NCI-H1105 (cell line): ENCODE results near the gene RARRES1.
A peak's percentile ranks its signal among the peaks of the same experiment; 100 is the strongest.

ENCODE experiments used
- DNase-seq: peaks from one replicate; lab custom pipeline; 2025; lab: John Stamatoyannopoulos, UW

The RARRES1 gene

GRCh38 chr3:158735296-158736033 is 3.2 kb upstream of the RARRES1 start:
- no peak for DNase-seq

GRCh38 chr3:158733656-158734055 is 1.4 kb upstream of the RARRES1 start:
- no peak for DNase-seq

- no peak for DNase-seq
These were observed 571 bp upstream of the RARRES1 start for GRCh38 chr3:158732856-158733200.

GRCh38 chr3:158731486-158731885 is 771 bp downstream of the RARRES1 start:
- DNase-seq, result no peak

DNA sequence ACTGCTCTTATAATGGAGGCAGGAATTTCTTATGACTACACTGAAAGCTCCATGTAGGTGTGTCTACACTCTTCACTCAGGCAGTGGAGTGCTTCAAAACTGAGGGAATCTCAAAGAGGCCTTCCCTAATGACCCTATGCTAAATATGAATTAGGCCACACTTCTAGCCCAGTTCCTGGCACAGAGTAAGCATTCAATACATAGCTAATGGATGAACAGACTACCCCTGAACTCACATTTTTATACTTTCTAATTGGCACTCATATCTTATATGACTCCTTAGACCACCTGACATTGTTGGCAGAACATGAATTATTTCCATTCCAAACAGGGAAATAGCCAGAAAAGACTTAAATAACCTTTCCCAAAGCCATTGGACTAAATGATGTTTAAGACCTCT is 3.4 kb downstream of the RARRES1 start:
- DNase-seq, result no peak

DNA sequence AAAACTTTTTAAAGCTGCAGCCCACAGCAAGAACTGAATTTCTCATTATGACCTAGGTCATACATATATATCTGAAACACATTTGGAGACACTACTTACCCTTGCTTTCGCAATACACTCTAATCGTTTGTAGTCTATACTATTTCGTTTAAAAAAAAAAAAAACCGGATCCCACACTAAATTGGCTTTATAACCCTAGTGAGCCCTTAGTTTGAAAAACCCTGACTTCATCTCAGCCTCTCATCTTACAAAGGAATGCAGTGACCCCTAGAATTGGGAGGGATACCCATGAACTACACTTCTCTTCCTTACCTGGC is 4.2 kb downstream of the RARRES1 start:
- no peak for DNase-seq

GRCh38 chr3:158727206-158728060 is 4.8 kb downstream of the RARRES1 start:
- DNase-seq, result peak; percentile 71

GRCh38 chr3:158725348-158726011 is 6.8 kb downstream of the RARRES1 start:
- no peak for DNase-seq

DNA sequence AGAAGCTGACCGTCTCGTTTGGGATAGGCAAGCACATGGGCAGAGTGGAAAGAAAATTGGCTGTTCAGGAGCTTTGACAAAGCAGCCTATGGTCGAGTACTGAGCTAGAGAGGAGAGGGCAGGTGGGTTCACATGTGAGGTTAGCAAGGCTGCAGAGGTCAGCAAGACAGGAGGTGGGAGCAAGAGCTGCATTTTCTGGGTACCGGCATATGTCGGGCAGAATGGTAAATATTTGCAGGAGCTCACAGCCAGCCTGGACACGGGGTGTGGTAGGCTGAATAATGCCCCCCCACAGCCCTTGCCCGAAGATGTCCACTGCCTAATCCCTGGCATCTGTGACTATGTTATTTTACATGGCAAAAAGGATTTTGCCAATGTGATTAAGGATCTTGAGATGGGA is 8.3 kb downstream of the RARRES1 start:
- DNase-seq, result no peak

GRCh38 chr3:158722108-158722507 is 10.1 kb downstream of the RARRES1 start:
- DNase-seq, result no peak

- no peak for DNase-seq
These were observed 13.6 kb downstream of the RARRES1 start for GRCh38 chr3:158718490-158719170.

DNA sequence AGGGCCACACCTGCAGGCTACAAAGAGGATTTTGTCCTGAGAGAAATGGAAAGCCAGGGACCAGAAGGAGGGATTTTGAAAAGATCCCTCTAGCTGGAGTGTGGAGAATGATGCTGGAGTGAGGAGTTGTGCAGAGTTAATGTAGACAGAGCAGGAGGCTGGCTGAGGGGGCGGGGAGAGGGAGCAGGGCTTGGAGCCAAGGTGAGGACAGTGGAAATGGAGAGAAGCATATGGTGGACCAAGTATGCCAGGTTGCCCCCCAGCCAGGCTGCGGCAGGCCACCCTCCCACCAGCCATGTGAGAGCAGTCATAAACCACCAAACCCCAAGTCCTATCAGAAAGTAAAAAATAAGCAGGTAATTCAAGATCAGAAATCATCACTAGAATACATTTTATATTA is 14.7 kb downstream of the RARRES1 start:
- no peak for DNase-seq

DNA sequence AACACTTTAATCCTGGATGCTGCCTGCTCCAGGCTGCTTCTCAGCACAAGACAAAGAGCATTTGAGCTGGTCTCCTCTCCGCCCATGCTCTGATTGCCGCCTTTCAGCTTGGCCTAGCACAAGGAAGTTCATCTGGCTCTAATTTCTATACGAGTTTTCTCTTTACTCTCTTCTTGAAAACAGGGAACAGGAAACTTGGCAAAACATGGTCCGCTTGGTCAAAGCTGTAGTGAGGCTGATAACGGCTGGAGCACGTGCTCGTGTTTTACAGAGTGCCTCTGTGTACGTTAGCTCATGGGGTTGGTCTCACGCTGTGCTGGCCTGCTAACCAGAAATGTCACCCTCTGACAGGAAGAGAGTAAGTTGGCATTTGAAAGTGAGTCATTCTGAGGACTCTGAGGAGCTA is 19.2 kb downstream of the RARRES1 start:
- DNase-seq, result no peak

DNA sequence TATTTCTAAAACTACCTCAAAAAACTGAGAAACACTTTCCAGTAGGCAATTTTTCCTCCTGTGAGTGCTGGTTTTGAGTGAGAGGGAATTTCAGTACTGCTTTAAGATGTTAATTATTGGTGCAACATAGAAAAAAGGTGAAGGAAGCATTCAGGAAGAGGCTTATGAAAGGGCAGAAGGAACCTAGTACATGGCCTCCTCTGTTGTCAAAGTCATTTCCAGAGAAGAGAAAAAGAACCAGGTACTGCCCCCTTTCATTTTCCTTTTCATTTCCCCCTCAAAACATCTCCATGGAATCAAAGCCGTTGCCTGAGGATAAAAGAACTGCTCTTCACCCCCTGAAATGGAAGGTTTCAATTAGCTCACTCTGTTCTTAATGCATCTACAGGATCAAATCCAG is 19.8 kb downstream of the RARRES1 start:
- DNase-seq, result no peak

DNA sequence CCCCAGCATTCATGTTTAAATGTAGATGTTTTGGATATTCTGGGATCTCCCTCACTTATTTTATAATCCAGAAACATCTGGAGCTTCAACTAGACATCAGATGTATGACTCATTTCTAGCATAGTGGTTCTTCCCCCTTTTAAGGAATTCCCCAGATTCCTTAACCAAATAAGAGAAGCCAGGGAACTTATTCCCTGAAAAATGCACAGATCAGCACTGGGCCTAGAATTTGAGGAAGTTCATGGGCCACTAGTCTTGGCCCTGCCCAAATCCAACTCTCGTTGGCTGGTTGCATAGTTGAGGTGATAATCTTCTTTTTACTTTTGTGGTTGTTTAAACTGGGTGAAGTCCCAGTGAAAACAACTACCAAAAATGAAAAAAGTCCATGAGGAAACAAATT is 20.4 kb downstream of the RARRES1 start:
- no peak for DNase-seq

DNA sequence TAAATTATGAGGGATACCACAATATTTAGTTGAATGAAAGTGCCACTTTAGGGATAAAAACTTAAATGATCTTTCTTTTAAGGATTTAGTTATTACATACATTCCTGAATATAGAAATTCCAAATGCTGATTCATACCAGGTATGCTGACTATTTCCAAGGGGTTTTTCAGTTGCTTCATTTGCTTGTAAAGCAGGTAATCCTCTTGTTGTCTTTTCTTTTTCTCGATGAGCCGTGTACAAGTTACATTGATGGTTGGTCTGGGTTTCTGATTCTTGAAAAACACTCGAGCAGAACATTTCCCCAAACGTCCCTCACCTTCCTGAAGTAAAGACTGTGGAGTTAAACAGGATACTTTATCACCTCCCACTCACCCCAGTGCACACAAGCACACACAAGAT is 21.7 kb downstream of the RARRES1 start:
- no peak for DNase-seq

DNA sequence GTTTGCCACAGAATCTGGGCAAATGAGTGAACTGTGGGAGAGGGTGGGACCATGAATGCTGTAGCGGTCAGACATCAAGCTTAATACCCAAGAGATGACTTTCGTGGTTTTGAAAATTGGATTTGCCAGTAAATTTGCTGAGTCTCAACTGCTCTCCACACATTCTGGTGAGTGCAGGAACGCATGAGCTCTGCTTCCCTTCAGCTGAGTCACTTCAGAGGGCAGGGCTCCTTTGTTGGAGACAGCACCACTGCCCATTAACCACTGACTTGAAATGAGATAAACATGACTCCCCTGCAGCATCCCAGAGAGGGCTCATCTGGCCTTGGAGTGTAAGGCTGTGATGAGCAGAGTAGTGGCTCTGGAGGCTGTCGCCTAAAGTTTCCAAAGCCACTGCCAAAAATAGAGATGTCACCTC is 22.6 kb downstream of the RARRES1 start:
- no peak for DNase-seq

DNA sequence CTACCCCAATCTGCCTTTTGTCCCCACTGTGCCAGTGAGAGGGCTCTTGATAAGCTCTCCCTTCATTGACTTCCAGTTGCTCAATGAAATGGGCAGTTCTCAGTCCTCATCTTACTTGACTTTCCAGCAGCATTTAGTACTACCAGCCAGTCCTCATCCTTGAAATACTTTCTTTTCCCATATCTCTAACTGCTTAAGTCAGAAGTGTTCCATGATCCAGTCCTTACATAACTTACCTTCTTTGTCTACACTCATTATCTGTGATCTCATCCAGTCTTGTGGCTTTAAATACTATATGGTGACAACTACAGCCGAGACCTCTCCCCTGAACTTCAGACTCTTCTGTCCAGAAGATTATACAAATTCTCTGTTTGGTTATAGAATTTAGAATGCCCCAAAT is 28.7 kb downstream of the RARRES1 start:
- DNase-seq, result no peak

DNA sequence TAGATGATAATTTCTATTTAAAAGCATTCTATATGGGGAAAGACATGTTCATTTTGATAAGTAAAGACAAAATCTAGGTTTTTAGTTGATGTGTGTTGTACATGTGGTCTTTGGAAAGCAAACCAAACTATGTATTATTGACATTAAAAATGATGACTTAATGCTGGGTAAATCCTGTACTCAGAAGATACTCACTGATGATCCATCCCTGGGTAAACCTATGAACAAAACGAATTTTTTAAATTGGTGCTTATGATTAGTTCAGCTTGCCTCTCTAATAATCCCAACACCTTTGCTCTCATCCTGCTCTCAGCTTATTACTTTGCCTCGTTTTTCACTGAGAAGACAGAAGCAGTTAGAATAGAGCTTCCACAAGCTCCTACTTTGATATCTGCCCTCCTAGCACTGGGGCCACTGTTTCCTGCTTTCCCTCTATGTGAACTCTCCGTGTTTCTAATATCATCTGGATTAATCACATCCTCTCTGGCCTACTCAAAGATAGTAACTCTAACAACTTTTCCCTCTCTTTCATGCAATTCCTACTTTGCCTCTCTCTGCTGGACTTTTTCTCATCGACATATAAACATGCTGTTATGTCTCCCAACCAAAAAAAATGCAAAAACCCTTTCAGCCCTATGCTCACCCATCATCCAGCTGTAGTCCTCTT is 29.3 kb downstream of the RARRES1 start:
- DNase-seq, result no peak

DNA sequence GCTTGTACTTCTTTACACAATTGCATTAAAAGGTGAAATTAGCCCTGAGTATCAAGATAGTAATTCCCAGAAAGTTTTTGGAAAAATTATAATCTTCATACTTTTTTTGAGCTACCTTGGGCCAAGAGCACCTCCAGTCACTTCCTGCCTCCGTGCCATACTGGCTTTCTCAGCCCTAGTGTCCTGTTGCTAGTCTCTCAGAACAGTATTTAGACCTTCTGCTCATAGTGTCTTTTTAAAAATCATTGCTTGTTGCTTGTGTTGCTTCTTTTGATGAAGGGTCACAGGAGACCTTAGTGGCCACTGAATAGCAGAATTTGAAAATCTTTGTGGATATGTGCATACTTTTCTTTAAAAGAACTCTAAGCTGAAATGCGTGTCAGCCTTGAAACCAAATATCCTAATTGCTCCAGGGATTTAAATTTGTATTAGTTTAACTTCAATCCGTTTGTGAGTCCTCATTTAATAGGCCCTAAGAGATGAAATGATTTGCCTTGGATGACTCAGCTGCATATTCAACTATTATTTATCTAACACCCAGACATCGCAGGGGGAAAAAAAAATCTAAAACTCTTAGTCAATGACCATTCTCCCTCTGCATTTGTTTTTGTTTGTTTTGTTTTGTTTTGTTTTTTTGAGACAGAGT is 30.7 kb downstream of the RARRES1 start:
- no peak for DNase-seq

GRCh38 chr3:158700559-158700958 is 31.7 kb downstream of the RARRES1 start:
- peak; percentile 59 for DNase-seq

DNA sequence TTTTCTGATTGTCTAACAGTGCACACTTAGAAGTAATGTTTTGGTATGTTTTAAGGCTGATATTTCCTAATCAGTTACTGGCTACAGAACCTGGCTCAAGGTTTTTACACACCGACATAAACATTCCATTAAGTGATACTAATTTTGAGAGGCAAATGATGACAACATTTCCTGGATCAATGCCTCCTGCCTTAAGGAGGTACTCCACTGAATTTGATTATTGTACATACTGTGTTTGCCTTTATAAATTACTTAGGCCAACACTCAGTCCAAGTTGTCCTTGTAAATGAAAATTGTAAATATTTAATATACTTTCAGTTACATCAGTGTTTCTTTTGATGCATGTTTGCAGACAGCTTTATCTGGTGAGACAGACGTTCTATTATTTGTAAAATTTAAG is 35.6 kb downstream of the RARRES1 start:
- no peak for DNase-seq
